ENCODE measurements around the gene C19orf73. TPM values are rescaled to one million over a fixed set of nuclear protein-coding genes. Genes with fewer than 3 reads are reported as not detected.

Gene C19orf73
- total and polyA plus RNA-seq, 4 donors = 0.56 to 2.1 (median 1.7) TPM

- Histone ChIP-seq H3K9ac (ENCODE audit: low read depth in 1 of 2, low read length in 2 of 2) (no peak overlapping the region), H3K4me1 (ENCODE audit: control insufficient read depth in 4 of 4, insufficient read depth in 4 of 4, low read length in 3 of 4) (peaks cover 0 to 29% (median 17%) of the 10 kb centered on the region in 4 donors), H3K27ac (ENCODE audit: low read depth in 1 of 2, low read length in 2 of 2) (peak overlapping the region; percentile 80 to 93), H3K27me3 (ENCODE audit: control insufficient read depth in 4 of 4, insufficient read depth in 4 of 4, low read length in 3 of 4) (no peaks in the 10 kb centered on the region), H3K4me3 (ENCODE audit: low read depth in 1 of 3, low read length in 3 of 3) (peak overlapping the region in 2 of 3 donors; percentile 55 to 89), H3K9me3 (ENCODE audit: control insufficient read depth in 4 of 4, low read length in 3 of 4) (no peaks in the 10 kb centered on the region), H3K36me3 (ENCODE audit: control insufficient read depth in 4 of 4, insufficient read depth in 3 of 4, low read depth in 1 of 4, low read length in 3 of 4) (no peaks in the 10 kb centered on the region)
- DNase-seq (ENCODE audit: low spot score) = peak; percentile 34
- TF ChIP-seq EGR1 (IDR thresholded peaks at IDR 0.05; ENCODE audit: low read depth in 2 of 2) (no peak), MAX (IDR thresholded peaks at IDR 0.05) (no peak), CTCF (IDR thresholded peaks at IDR 0.05; ENCODE audit: low read depth, low read length, missing input control) (no peak), REST (IDR thresholded peaks at IDR 0.05) (no peak), RAD21 (IDR thresholded peaks at IDR 0.05) (no peak)
- 17% methylated on average over 16 of the region's 16 CpGs for WGBS
Measured at GRCh38 chr19:49150944-49151243, 32.0 kb upstream of the C19orf73 start.

GRCh38 chr19:49150106-49150943 lies 31.4 kb upstream of the C19orf73 start:
- no peaks in the 10 kb centered on the region for H3K36me3 ChIP-seq (ENCODE audit: control insufficient read depth in 4 of 4, insufficient read depth in 3 of 4, low read depth in 1 of 4, low read length in 3 of 4)
- H3K4me1 ChIP-seq (ENCODE audit: control insufficient read depth in 4 of 4, insufficient read depth in 4 of 4, low read length in 3 of 4) = peaks cover 0 to 29% (median 17%) of the 10 kb centered on the region in 4 donors
- peak overlapping the region; percentile 80 to 93 for H3K27ac ChIP-seq (ENCODE audit: low read depth in 1 of 2, low read length in 2 of 2)
- H3K9me3 ChIP-seq (ENCODE audit: control insufficient read depth in 4 of 4, low read length in 3 of 4) = no peaks in the 10 kb centered on the region
- peak; percentile 84 for DNase-seq (ENCODE audit: low spot score)
- WGBS = under 1% methylated on average over 75 of the region's 75 CpGs
- H3K4me3 ChIP-seq (ENCODE audit: low read depth in 1 of 3, low read length in 3 of 3) = peak overlapping the region; percentile 55 to 92 (median 89)
- H3K9ac ChIP-seq (ENCODE audit: low read depth in 1 of 2, low read length in 2 of 2) = peak overlapping the region; percentile 55 to 86
- peak in 1 of 2 donors; percentile 40 for TF ChIP-seq JUND (IDR thresholded peaks at IDR 0.05)
- TF ChIP-seq RAD21 (IDR thresholded peaks at IDR 0.05) = peak in 1 of 2 donors; percentile 10
- peak; percentile 31 to 50 for TF ChIP-seq RXRA (IDR thresholded peaks at IDR 0.05)
- peak; percentile 76 for TF ChIP-seq SP1 (IDR thresholded peaks at IDR 0.05)
- TF ChIP-seq NR2F2 (IDR thresholded peaks at IDR 0.05) = peak; percentile 1
- peak; percentile 79 for TF ChIP-seq REST (IDR thresholded peaks at IDR 0.05)
- no peak for TF ChIP-seq FOXA1 (IDR thresholded peaks at IDR 0.05)
- peak; percentile 47 for TF ChIP-seq TAF1 (conservative IDR thresholded peaks at IDR 0.05)
- no peak for TF ChIP-seq FOXA2 (IDR thresholded peaks at IDR 0.05)
- TF ChIP-seq EGR1 (IDR thresholded peaks at IDR 0.05; ENCODE audit: low read depth in 2 of 2) = peak in 1 of 2 donors; percentile 42
- TF ChIP-seq MAX (IDR thresholded peaks at IDR 0.05) = peak; percentile 90
- peak; percentile 18 for TF ChIP-seq ATF3 (IDR thresholded peaks at IDR 0.05)
- TF ChIP-seq YY1 (IDR thresholded peaks at IDR 0.05) = peak; percentile 59
- TF ChIP-seq HNF4G (IDR thresholded peaks at IDR 0.05) = no peak
- TF ChIP-seq HNF4A (conservative IDR thresholded peaks at IDR 0.05) = peak in 1 of 2 donors; percentile 46
- TF ChIP-seq GABPA (IDR thresholded peaks at IDR 0.05 in 1 of 2, conservative IDR thresholded peaks at IDR 0.05 in 1 of 2) = peak in 1 of 2 donors; percentile 64
- TF ChIP-seq CTCF (IDR thresholded peaks at IDR 0.05; ENCODE audit: low read depth, low read length, missing input control) = no peak
- H3K27me3 ChIP-seq (ENCODE audit: control insufficient read depth in 4 of 4, insufficient read depth in 4 of 4, low read length in 3 of 4) = no peaks in the 10 kb centered on the region
